Measurements from ENCODE around the gene DPYSL3. TPM values are rescaled to one million over a fixed set of nuclear protein-coding genes. Genes with fewer than 3 reads are reported as not detected.
A peak's percentile ranks its signal among the peaks of the same experiment; 100 is the strongest.

The DPYSL3 gene
- total RNA-seq, 4 donors from 2014 or later = 27.6 to 107 (median 31.4) TPM

DNA sequence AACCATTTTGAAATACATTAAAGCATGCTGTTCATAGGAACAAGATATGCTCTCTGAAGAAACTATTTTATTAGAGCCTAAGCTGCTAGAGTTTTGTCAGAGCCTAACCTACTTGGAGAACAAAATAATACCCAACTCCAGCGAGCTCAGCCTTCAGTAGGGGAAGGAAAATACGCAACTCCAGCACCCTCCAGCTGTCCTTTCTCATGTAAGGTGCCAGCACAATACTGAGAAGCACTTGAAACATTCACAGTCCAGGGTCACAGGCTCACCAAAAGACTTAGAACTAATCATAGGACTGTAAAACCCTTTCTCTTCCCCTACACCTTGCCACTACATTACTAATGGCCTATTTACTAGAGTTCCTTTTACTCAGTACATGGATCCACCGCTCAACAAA lies 18.9 kb downstream of the DPYSL3 start:
- Histone ChIP-seq H3K4me1 (no peaks in the 10 kb centered on the region), H3K36me3 (no peaks in the 10 kb centered on the region), H3K9me3 (no peaks in the 10 kb centered on the region), H3K27ac (peak overlapping the region in 3 of 4 donors; percentile 4 to 40 (median 26)), H3K27me3 (no peaks in the 10 kb centered on the region), H3K4me3 (no peak overlapping the region)
- DNase-seq = no peak
- in situ Hi-C loops (cut with MboI; ENCODE audit: low pct_ligation_motif_present in 1 of 4, low pct_unique_long_range_greater_than_20kb in 1 of 4, low sequenced_read_pairs in 3 of 4) = no loop called here
- TF ChIP-seq, protein P1, sequence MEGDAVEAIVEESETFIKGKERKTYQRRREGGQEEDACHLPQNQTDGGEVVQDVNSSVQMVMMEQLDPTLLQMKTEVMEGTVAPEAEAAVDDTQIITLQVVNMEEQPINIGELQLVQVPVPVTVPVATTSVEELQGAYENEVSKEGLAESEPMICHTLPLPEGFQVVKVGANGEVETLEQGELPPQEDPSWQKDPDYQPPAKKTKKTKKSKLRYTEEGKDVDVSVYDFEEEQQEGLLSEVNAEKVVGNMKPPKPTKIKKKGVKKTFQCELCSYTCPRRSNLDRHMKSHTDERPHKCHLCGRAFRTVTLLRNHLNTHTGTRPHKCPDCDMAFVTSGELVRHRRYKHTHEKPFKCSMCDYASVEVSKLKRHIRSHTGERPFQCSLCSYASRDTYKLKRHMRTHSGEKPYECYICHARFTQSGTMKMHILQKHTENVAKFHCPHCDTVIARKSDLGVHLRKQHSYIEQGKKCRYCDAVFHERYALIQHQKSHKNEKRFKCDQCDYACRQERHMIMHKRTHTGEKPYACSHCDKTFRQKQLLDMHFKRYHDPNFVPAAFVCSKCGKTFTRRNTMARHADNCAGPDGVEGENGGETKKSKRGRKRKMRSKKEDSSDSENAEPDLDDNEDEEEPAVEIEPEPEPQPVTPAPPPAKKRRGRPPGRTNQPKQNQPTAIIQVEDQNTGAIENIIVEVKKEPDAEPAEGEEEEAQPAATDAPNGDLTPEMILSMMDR (IDR thresholded peaks at IDR 0.05) = no peak
- no peak for TF ChIP-seq EP300 (IDR thresholded peaks at IDR 0.05; ENCODE audit: low read depth)
- TF ChIP-seq POLR2AphosphoS5 (IDR thresholded peaks at IDR 0.05) = no peak
- no peak for TF ChIP-seq POLR2A (IDR thresholded peaks at IDR 0.05)
- intact Hi-C loops (cut with DNase I; ENCODE audit: low total_unique reads) = no loop called here
- 60 to 84% methylated on average over 3 of the region's 3 CpGs for WGBS, 2 donors (ENCODE audit: low coverage in 1 of 2)

- H3K27ac ChIP-seq = no peak overlapping the region
- H3K4me1 ChIP-seq = peaks cover 0 to 29% (median 16%) of the 10 kb centered on the region in 4 donors
- H3K27me3 ChIP-seq = no peaks in the 10 kb centered on the region
- intact Hi-C loops (cut with DNase I; ENCODE audit: low total_unique reads) (no loop called here), in situ Hi-C loops (cut with MboI; ENCODE audit: low pct_ligation_motif_present in 1 of 4, low pct_unique_long_range_greater_than_20kb in 1 of 4, low sequenced_read_pairs in 3 of 4) (no loop called here)
- 71 to 75% methylated on average over 4 of the region's 4 CpGs for WGBS, 2 donors (ENCODE audit: low coverage in 1 of 2)
- H3K4me3 ChIP-seq = no peak overlapping the region
- no peaks in the 10 kb centered on the region for H3K36me3 ChIP-seq
- no peak for DNase-seq
- no peaks in the 10 kb centered on the region for H3K9me3 ChIP-seq
- TF ChIP-seq, protein P1 (IDR thresholded peaks at IDR 0.05) = no peak
- TF ChIP-seq POLR2AphosphoS5 (IDR thresholded peaks at IDR 0.05) (no peak), EP300 (IDR thresholded peaks at IDR 0.05; ENCODE audit: low read depth) (no peak), POLR2A (IDR thresholded peaks at IDR 0.05) (no peak)
These were observed 22.7 kb downstream of the DPYSL3 start for GRCh38 chr5:147487031-147487750.

DNA sequence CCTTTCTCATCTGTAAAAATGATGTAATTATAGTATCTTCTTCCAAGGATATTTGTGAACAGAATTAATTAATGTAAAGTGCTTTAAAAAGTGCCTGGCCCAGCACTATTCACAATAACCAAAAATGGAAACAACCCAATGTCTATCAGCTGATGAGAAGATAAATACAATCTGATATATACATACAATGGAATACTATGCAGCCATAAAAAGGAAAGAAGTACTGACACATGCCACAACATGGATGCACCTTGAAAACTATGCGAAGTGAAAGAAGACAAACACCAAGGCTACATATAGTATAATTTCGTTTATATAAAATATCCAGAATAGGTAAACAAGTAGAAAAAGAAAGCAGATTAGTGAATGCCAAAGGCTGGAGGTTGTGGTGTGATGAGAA lies 24.1 kb downstream of the DPYSL3 start:
- 71 to 93% methylated on average over 2 of the region's 2 CpGs for WGBS, 2 donors (ENCODE audit: low coverage in 1 of 2)
- Histone ChIP-seq H3K9me3 (no peaks in the 10 kb centered on the region), H3K36me3 (no peaks in the 10 kb centered on the region), H3K4me3 (no peak overlapping the region), H3K27ac (peak overlapping the region; percentile 67 to 78 (median 72)), H3K4me1 (peaks cover 0 to 32% (median 16%) of the 10 kb centered on the region in 4 donors), H3K27me3 (no peaks in the 10 kb centered on the region)
- in situ Hi-C loops (cut with MboI; ENCODE audit: low pct_ligation_motif_present in 1 of 4, low pct_unique_long_range_greater_than_20kb in 1 of 4, low sequenced_read_pairs in 3 of 4) (no loop called here), intact Hi-C loops (cut with DNase I; ENCODE audit: low total_unique reads) (no loop called here)
- no peak for DNase-seq
- TF ChIP-seq, protein P1 (IDR thresholded peaks at IDR 0.05) = no peak
- no peak for TF ChIP-seq POLR2AphosphoS5 (IDR thresholded peaks at IDR 0.05)
- no peak for TF ChIP-seq POLR2A (IDR thresholded peaks at IDR 0.05)
- no peak for TF ChIP-seq EP300 (IDR thresholded peaks at IDR 0.05; ENCODE audit: low read depth)

GRCh38 chr5:147485046-147485445 lies 24.8 kb downstream of the DPYSL3 start:
- Histone ChIP-seq H3K4me3 (no peak overlapping the region), H3K27me3 (no peaks in the 10 kb centered on the region), H3K27ac (peak overlapping the region; percentile 67 to 78 (median 72)), H3K4me1 (peaks cover 0 to 32% (median 16%) of the 10 kb centered on the region in 4 donors), H3K9me3 (no peaks in the 10 kb centered on the region), H3K36me3 (no peaks in the 10 kb centered on the region)
- intact Hi-C loops (cut with DNase I; ENCODE audit: low total_unique reads) = no loop called here
- TF ChIP-seq, protein P1 (IDR thresholded peaks at IDR 0.05) = no peak
- TF ChIP-seq POLR2AphosphoS5 (IDR thresholded peaks at IDR 0.05) = no peak
- TF ChIP-seq EP300 (IDR thresholded peaks at IDR 0.05; ENCODE audit: low read depth) = no peak
- TF ChIP-seq POLR2A (IDR thresholded peaks at IDR 0.05) = no peak
- DNase-seq = no peak
- in situ Hi-C loops (cut with MboI; ENCODE audit: low pct_ligation_motif_present in 1 of 4, low pct_unique_long_range_greater_than_20kb in 1 of 4, low sequenced_read_pairs in 3 of 4) = no loop called here
- 62 to 81% methylated on average over 6 of the region's 6 CpGs for WGBS, 2 donors (ENCODE audit: low coverage in 1 of 2)

All from transverse colon (tissue), 4 donors.